Measurements from ENCODE around the gene IL2RA. TPM values are rescaled to one million over a fixed set of nuclear protein-coding genes. Genes with fewer than 3 reads are reported as not detected.

Gene IL2RA
- total RNA-seq, 1 experiment from 2014 or later: not detected

DNA sequence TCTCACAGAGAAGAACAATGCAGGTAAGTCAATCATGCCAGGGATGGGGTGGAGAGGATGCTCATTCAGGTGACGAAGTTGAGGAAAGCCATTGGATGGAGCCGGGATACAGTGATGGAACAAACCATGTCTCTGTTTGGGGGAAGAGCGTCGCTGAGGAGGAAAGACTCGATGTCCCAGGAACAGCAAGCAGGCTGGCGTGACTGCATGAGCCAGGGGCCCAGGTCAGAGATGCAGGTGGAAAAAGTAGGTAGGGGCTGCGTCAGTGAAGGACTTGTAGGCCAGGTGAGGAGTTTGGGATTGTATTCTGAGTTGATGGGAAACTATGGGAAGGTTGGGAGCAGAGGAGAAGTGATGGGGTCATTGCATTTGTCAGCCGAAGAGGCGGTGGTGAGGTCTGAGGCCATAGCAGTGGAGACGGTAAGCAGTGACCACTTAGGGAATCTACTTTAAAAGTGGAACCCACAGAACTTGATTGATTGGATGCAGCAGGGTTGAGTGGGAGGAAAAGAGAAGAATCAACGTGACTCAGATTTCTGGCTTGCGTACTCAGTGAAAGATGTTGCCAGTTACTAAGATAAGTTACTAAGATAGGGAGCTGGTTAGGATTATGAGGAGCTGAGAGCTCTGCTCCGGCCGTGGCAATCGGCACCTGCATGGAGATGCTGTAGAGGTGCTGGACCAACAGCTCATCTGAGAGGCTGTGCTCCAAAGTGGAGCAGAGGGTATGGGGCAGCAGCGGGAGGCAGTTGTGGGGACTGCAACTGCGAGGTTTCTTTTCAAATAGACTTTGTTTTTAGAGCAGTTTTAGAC lies 12.5 kb upstream of the IL2RA start:
- no peak overlapping the region for H4K91ac ChIP-seq (ENCODE audit: insufficient read length, low read depth, low read length)
- H3K23me2 ChIP-seq (ENCODE audit: insufficient read length, low read depth, low read length, poor library complexity, severe bottlenecking): no peaks in the 10 kb centered on the region
- H2BK5ac ChIP-seq (ENCODE audit: insufficient read length, low read length): no peak overlapping the region
- H4K20me1 ChIP-seq (ENCODE audit: control insufficient read depth, insufficient read depth, insufficient read length): no peaks in the 10 kb centered on the region
- H3K27ac ChIP-seq (ENCODE audit: insufficient read length, low read depth, low read length): no peak overlapping the region
- no peaks in the 10 kb centered on the region for H3K4me1 Mint-ChIP-seq
- H3K56ac ChIP-seq (ENCODE audit: insufficient read length, low read depth, low read length): no peak overlapping the region
- H3K9me3 ChIP-seq (ENCODE audit: control insufficient read depth, low read depth, low read length): no peaks in the 10 kb centered on the region
- H3K36me3 Mint-ChIP-seq (ENCODE audit: insufficient read depth in 1 of 3, low read depth in 3 of 3): no peaks in the 10 kb centered on the region
- H2BK12ac ChIP-seq (ENCODE audit: insufficient read length, low read depth, low read length): no peak overlapping the region
- H2BK15ac ChIP-seq (ENCODE audit: low read depth, low read length): no peak overlapping the region
- no peak overlapping the region for H2BK120ac ChIP-seq (ENCODE audit: low read depth, low read length, poor library complexity, severe bottlenecking)
- no peak overlapping the region for H3K4me3 Mint-ChIP-seq
- H3K18ac ChIP-seq (ENCODE audit: insufficient read length, low read depth, low read length): no peak overlapping the region
- H3K9ac ChIP-seq (ENCODE audit: extremely low read depth, insufficient read length, low read length): no peak overlapping the region
- H3T11ph ChIP-seq (ENCODE audit: low read length): no peak overlapping the region
- no peak overlapping the region for H2BK20ac ChIP-seq (ENCODE audit: low read depth, low read length, poor library complexity, severe bottlenecking)
- no peak overlapping the region for H3K4ac ChIP-seq (ENCODE audit: low read depth, low read length)
- H3K9me3 Mint-ChIP-seq: no peaks in the 10 kb centered on the region
- TF ChIP-seq, protein P1, sequence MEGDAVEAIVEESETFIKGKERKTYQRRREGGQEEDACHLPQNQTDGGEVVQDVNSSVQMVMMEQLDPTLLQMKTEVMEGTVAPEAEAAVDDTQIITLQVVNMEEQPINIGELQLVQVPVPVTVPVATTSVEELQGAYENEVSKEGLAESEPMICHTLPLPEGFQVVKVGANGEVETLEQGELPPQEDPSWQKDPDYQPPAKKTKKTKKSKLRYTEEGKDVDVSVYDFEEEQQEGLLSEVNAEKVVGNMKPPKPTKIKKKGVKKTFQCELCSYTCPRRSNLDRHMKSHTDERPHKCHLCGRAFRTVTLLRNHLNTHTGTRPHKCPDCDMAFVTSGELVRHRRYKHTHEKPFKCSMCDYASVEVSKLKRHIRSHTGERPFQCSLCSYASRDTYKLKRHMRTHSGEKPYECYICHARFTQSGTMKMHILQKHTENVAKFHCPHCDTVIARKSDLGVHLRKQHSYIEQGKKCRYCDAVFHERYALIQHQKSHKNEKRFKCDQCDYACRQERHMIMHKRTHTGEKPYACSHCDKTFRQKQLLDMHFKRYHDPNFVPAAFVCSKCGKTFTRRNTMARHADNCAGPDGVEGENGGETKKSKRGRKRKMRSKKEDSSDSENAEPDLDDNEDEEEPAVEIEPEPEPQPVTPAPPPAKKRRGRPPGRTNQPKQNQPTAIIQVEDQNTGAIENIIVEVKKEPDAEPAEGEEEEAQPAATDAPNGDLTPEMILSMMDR (conservative IDR thresholded peaks at IDR 0.05): no peak
- no peak overlapping the region for H3K23ac ChIP-seq (ENCODE audit: insufficient read length, low read depth, low read length)
- peaks cover 24% of the 10 kb centered on the region for H3K27me3 Mint-ChIP-seq (ENCODE audit: low read depth)
- no peak overlapping the region for H2AFZ ChIP-seq (ENCODE audit: low read length)
- H3K27ac Mint-ChIP-seq: no peak overlapping the region
- H4K5ac ChIP-seq (ENCODE audit: insufficient read length, low read depth, low read length): no peak overlapping the region
- no peak overlapping the region for H3K4me2 ChIP-seq (ENCODE audit: insufficient read depth, insufficient read length, low read length)
- WGBS (ENCODE audit: extremely low coverage, insufficient read length, low lambda C conversion rate): no CpG with 5 or more reads among the region's 17 CpGs
- no peaks in the 10 kb centered on the region; the same call in 1 of the 2 replicates for H3K27me3 ChIP-seq (ENCODE audit: insufficient read depth, low read length)
- H2AK5ac ChIP-seq (ENCODE audit: insufficient read length, low read length): no peak overlapping the region
- H3K14ac ChIP-seq (ENCODE audit: insufficient read depth, low read length): no peak overlapping the region
- no peak for DNase-seq
- no peaks in the 10 kb centered on the region for H3K4me1 ChIP-seq (ENCODE audit: insufficient read depth, low read length)
- H3K79me2 ChIP-seq (ENCODE audit: insufficient read depth, low read length): no peaks in the 10 kb centered on the region
- no peak overlapping the region for H4K8ac ChIP-seq (replicated peaks; ENCODE audit: insufficient read length, low read depth, low read length)
- H3K79me1 ChIP-seq (ENCODE audit: insufficient read depth, low read depth, low read length, poor library complexity, severe bottlenecking): no peaks in the 10 kb centered on the region

Measured in H9 (cell line).